ENCODE results near the gene LAS1L. TPM values are rescaled to one million over a fixed set of nuclear protein-coding genes. Genes with fewer than 3 reads are reported as not detected.

LAS1L gene
- total and polyA plus RNA-seq, 9 of the 15 experiments (the other 6 are each of a cell fraction or from before 2014, with no cell fraction given), result 43.3 to 119 (median 86.4) TPM

- TF ChIP-seq ZBTB40 (IDR thresholded peaks at IDR 0.05) (peak; percentile 57; the same call in 1 of the 2 replicates), ZBTB40 (CRISPR knock-in tag; IDR thresholded peaks at IDR 0.05) (peak; percentile 68)
Measured at GRCh38 chrX:65572971-65573370, 38.4 kb upstream of the LAS1L start (continued).
